SHP77 (cell line): ENCODE measurements around the gene ANKLE2.

Experiments
- DNase-seq, 2 experiments: peaks; one replicate each; lab custom pipeline; 2025; lab: John Stamatoyannopoulos, UW

ANKLE2 gene

DNA sequence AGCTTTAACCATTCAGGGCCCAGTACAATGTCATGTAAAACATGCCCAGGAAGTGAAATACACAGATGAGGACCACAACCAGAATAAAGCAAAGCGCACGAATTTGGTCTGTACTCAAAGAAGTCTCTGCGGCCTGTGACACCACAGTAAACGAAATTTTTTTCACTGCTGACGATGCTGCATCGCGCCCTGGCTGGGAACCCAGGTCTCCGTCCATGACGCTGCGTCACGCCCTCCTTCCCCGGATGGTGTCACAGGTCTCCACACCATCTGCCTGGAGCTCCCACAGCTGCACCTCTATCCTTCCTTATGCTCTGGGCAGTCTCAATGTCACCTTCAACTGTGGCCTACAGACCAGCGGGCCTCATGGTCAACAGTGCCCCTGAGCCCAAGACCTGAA lies 17.8 kb downstream of the ANKLE2 start:
- DNase-seq = no peak

GRCh38 chr12:132741620-132742019 lies 20.0 kb downstream of the ANKLE2 start:
- no peak for DNase-seq

- no peak for DNase-seq
These were observed 21.0 kb downstream of the ANKLE2 start for GRCh38 chr12:132740652-132741051.

GRCh38 chr12:132740313-132740646 lies 21.4 kb downstream of the ANKLE2 start:
- DNase-seq = no peak

DNA sequence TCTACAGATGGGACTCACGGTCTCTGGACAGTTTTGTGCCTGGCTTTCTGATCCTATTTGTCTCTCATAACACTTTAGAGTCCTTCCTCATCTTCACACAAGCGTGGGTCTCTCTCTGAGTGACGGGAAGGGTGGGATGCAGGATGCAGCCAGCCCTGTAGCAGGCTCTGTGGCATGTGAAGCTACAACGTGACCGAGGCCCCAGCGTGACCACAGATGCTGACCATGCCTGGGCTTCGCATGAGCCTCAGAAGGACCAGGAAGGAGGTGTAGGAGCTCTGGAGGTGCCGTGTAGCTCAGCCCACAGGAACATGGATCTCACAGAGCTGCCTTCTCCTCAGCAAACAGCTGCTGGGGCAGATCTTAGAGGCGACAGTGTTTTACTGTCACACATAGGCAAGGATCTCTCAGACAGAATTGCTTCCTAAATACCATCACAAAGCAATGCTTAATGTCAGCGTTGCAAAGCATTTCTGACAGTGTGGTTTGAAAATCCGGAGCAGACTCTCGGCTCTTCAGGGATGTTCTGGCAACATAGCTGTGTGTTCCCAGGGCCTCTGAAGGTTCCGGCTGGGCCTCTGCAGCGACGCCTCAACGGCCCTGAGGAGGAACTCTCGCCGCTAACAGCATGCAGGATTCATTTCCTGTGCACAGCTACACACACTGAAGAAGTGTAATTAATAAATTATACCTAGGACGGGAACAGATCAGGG lies 21.9 kb downstream of the ANKLE2 start:
- DNase-seq = no peak

DNA sequence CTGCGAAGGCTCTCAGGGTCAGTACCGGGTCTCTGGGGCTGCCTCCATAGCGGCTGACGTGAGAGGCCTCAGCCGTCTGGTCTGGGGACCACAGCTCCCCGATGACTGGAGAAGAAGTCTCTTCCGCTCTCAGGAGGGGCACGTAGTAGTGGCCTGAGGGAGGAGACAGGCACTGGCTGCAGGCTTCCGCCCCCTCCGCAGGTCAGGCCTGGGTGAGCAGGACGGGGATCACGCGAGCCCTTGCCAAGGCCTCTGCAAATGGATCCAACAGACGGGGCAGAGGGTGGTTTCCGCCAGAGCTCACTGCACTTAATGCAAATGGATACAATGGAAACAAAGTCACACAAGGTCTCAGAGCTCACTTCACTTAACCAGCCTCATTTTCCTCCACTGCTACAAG lies 24.7 kb downstream of the ANKLE2 start:
- DNase-seq = no peak

DNA sequence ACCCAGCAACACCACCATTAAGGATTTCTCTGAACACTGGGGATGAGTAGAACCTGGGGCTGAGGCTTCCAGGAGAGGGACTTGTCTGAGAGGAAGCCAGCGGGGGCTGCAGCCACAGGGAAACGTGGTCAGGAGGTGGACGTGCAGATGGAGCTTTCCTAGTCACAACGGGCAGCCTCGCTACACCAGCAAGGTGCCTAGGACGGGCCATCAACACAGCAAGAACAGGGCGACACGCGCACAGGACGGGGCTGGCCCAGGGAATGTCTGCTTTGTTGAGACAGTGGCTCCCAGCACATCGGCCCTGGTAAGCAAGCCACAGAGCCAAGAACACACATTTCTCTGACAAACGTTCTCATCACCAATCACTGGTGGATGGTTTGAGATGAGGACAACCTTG lies 25.3 kb downstream of the ANKLE2 start:
- DNase-seq = no peak

- no peak for DNase-seq
These were observed 26.1 kb downstream of the ANKLE2 start for GRCh38 chr12:132735496-132735895.

DNA sequence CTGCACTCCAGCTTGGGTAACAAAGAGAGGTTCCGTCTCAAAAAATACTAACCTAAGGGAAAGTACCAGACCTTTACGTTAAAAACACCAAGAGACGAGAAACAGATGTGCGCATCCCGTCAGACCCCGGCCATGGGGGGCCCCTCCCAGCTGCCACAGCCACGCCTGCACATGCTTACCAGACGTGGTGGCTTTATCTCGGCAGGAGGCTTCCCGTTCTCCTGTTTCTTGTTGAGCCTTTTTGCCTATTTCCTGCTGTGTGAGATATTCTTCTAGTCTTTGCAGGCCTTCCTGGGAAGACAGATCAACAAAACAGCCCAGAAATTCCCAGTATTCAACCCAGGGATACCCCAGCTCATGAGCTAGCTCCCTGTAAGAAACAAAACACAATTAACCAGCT lies 27.4 kb downstream of the ANKLE2 start:
- no peak for DNase-seq

GRCh38 chr12:132731574-132731973 lies 30.1 kb downstream of the ANKLE2 start:
- no peak for DNase-seq

DNA sequence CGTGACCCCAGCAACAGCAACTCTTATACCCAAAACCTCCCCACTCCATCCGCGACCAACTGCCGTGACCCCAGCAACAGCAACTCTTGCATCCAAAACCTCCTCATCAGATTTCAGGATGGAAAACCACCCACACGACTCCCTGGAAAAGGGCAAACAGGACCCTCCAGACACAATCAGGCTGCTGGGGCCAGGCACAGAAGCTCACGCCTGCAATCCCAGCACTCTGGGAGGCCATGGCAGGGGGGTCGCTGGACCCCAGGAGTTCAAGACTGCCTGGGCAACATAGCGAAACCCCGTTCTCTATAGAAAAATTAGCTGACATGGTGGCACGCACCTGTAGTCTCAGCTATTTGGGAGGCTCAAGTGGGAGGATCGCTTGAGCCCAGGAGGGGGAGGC lies 31.3 kb downstream of the ANKLE2 start:
- DNase-seq = no peak

DNA sequence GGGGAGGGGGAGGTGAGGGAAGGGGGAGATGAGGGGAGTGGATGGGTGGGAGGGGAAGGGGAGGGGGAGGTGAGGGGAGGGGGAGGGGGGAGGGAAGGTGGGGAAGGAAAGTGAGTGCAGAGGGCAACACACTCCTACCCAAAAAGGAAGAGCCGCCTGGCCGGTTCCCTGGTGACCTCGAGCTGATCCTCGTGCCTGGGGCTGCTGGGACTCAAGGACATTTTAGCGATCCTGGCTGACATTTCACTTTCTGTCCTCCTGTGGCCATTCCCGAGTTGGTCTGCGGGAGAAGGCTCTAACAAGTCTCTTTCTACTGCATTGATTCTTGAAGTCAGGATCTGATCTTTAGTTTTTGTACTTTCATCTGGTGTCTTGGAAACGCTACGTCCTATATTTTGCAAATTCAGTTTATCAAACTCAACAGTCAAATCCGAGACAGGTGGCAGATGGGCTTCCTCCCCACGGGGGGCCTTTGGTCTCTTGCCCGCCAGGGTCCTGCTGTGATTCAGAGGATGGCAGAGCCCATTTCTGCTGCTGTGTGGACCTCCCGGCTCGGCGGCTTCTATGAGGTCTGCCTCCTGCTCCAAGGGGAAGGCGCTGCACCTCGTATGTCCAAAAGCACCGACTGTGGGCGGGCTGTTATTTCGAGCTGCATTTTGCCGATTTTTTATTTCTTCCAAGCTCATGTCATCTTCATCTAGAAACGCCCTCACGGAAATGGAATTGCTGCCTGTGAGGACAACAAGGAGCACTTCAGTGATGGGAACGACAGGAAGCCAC lies 31.9 kb downstream of the ANKLE2 start:
- DNase-seq = no peak

- no peak for DNase-seq
These were observed 33.1 kb downstream of the ANKLE2 start for GRCh38 chr12:132728502-132728901.

- no peak for DNase-seq
These were observed 34.4 kb downstream of the ANKLE2 start for GRCh38 chr12:132727091-132727794.

GRCh38 chr12:132726386-132726785 lies 35.2 kb downstream of the ANKLE2 start:
- DNase-seq = no peak

DNA sequence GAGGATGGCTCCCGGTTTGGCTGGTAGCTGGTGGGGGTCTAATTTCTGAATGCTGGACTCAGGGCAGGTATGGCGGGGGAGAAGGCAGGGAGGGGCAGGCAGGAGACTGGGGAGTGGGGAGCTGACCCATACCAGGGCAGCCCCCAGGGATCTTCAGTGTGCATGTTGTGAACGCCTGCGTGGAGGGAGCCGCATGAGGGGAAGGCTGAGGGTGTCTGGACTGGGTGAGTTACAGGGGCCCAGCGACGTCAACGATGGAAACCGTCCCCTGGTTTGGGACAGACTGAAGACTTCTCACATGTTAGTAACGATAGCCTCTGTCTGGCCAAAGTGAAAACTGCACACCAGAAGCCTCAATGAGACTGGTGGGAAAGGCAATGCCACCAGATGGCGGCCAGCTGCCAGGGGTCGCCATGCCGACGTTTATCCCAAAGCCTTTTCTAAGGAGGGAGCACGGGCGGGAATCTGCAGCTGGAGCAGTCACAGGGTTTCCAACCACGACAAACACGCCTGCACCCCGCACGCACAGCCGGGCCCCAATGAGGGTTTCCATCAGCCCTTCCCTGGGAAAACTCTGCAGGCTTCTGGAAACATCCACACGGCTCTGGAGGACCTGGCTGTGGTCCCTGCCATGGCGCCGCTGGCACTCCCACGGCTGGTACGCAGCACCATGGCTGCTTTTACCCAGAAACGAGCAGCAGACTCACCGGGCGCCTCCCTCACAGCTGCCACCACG lies 37.0 kb downstream of the ANKLE2 start:
- no peak for DNase-seq

- DNase-seq = no peak
These were observed 37.9 kb downstream of the ANKLE2 start for GRCh38 chr12:132723764-132724140.

DNA sequence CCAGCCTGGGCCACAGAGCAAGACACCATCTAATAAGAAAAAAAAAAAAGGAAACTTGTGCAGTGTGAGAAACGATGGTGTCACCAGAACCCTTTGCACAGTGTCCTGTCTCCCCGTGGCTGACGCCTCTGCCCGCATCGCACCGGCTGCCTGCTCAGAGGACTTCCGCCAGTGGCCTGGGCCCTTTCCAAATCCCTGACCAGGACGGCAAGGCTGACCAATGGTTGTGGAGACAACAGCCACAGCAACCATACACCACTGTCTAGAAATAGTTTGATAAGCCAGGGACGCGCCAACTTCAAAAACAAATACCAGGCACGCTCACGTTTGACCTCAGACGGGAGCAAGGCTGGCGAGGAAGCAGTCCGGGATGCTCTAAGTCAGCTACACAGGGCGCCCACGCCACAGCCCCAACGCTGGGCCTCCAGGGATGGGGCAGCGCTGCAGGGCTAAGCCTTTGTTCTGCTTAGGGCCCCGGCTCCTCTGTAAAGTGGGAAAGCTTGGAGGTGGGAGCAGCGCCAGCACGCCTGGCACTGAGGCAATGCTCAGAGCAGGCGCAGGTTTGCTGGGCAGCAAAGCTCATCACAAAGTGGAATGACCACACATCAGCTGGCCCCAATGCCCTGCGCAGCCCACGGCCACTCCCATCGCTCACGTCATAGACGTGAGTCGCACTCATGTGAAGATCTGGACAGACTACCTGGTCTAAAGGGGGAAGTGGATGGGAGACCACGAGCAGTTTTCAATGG lies 38.4 kb downstream of the ANKLE2 start:
- DNase-seq = no peak

DNA sequence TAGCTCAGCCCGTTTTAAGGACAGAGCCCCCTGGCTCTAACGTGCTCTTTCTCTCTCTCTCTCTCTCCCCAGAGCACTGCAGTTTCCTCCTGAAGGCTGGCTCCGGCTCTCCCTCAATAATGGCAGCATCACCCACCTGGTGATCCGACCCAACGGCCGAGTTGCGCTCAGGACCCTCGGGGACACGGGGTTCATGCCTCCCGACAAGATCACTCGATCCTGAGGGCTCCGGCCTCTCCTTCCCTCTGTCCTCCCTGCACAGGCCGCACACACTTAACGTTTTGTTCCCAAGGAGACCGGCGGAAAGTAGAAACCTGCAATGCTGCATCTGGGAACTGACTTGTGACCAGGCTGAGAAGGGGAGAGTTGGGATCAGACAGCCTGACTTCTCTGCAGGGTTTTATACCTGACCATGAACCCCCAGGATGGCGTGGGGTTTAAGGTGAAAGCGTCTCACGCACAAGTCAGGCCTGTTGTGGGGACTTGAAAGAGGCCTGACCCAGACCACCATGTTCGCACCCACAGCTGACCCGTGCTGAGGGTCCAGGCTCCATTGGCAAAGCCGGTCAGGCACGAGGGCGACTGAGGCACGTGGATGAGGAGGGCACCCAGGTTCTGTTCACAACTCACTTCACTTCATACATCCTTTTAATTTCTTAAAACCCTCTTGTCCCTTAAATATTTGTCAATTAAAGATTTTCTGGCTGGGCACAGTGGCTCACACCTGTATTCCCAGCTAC lies 40.9 kb downstream of the ANKLE2 start:
- no peak for DNase-seq

DNA sequence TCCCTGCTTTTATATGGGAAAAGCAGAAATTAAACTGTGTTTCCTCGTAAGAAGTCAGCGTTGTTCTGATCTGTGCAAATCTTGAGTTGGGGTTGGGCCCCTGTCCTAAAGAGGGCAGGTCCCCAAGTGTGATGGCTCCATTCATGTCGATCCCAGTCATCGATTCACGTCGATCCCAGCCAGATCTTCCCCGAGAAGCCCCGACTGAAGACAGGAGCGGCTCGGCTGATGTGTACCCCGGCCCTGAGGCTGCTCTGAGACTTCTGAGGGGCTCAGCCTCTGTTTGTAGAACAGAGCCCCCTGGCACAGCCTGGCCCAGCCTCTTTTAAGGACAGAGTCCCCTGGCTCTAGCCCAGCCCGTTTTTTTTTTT lies 41.7 kb downstream of the ANKLE2 start:
- no peak for DNase-seq
